Endothelial cell of umbilical vein (primary cell): ENCODE measurements around the gene KRT34.

Experiments
- EZH2 ChIP-seq: IDR thresholded peaks from 2 replicates; pipeline ENCODE4 v1.6.1; 2012; ENCODE audit warnings: borderline replicate concordance, low read depth, mild to moderate bottlenecking, moderate library complexity, low read length, inconsistent platforms; ENCODE audit not compliant: severe bottlenecking
- GATA2 ChIP-seq: IDR thresholded peaks from 2 replicates; pipeline ENCODE4 v1.7.0; 2011; ENCODE audit warnings: low read depth, mild to moderate bottlenecking, moderate library complexity, mixed read lengths, low read length; ENCODE audit not compliant: insufficient read length, insufficient read depth
- MYC ChIP-seq: IDR thresholded peaks from one replicate; pipeline ENCODE4 v1.6.1; 2011; ENCODE audit warnings: mild to moderate bottlenecking, low read depth, low read length
- POLR2A ChIP-seq: IDR thresholded peaks from 2 replicates; pipeline ENCODE4 v1.6.1; 2012; ENCODE audit warnings: low read depth, mild to moderate bottlenecking, control low read depth, low read length
- POLR2AphosphoS5 ChIP-seq: IDR thresholded peaks from 2 replicates; pipeline ENCODE4 v1.6.1; 2012; ENCODE audit warnings: low read depth, mild to moderate bottlenecking, control low read depth, low read length, moderate library complexity; ENCODE audit not compliant: insufficient read depth
- TF ChIP-seq, protein P1 (sequence below), 2 donors: IDR thresholded peaks; 1 replicate in 1 of 2; 2 replicates in 1 of 2; pipeline ENCODE4 v1.5.1; 2011; ENCODE audit warnings: low read length in 2 of 2, mild to moderate bottlenecking in 2 of 2, moderate library complexity in 2 of 2, control low read depth in 1 of 2, inconsistent platforms in 1 of 2, low read depth in 1 of 2; ENCODE audit not compliant: insufficient read depth in 1 of 2; ENCODE audit errors: extremely low read depth in 1 of 2
- TF ChIP-seq, protein P2 (sequence below): IDR thresholded peaks from 2 replicates; pipeline ENCODE4 v1.6.1; 2011; ENCODE audit not compliant: insufficient read depth, insufficient read length

DNA sequence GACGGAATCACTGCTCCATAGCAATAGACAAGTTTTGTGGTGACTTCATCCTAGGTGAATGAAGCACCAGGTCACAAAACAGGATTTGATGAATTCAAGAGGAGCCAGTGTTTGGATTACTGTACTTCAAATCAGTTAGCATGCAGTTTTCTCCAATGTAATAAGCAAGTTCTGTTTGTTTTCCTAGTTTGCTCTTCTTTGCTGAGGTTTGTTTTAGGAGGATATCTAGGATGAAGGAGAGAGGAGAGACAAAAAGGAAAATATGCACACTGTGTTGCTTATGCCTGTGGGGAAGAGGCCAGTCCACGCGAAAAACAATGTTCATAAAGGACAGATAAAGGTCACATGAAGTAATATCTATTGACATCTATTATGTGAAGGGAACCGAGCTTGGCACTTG is 33.3 kb upstream of the KRT34 start:
- TF ChIP-seq, protein P1, sequence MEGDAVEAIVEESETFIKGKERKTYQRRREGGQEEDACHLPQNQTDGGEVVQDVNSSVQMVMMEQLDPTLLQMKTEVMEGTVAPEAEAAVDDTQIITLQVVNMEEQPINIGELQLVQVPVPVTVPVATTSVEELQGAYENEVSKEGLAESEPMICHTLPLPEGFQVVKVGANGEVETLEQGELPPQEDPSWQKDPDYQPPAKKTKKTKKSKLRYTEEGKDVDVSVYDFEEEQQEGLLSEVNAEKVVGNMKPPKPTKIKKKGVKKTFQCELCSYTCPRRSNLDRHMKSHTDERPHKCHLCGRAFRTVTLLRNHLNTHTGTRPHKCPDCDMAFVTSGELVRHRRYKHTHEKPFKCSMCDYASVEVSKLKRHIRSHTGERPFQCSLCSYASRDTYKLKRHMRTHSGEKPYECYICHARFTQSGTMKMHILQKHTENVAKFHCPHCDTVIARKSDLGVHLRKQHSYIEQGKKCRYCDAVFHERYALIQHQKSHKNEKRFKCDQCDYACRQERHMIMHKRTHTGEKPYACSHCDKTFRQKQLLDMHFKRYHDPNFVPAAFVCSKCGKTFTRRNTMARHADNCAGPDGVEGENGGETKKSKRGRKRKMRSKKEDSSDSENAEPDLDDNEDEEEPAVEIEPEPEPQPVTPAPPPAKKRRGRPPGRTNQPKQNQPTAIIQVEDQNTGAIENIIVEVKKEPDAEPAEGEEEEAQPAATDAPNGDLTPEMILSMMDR (IDR thresholded peaks at IDR 0.05; ENCODE audit: extremely low read depth in 1 of 2, insufficient read depth in 1 of 2, low read depth in 1 of 2, low read length in 2 of 2), result no peak
- TF ChIP-seq EZH2 (no peak), POLR2A (no peak), MYC (no peak), GATA2 (no peak), POLR2AphosphoS5 (no peak)
- TF ChIP-seq, protein P2, sequence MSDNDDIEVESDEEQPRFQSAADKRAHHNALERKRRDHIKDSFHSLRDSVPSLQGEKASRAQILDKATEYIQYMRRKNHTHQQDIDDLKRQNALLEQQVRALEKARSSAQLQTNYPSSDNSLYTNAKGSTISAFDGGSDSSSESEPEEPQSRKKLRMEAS, result no peak
